GM12878 (cell line): ENCODE results near the gene GIGYF2. TPM values are rescaled to one million over a fixed set of nuclear protein-coding genes. Genes with fewer than 3 reads are reported as not detected.

ENCODE experiments used
- ATAC-seq: fragments of 200-7000 bp; cut with Tn5 transposase; 3 replicates; pipeline ENCODE4 v1.9.1; 2020; ENCODE audit warnings: mild to moderate bottlenecking, moderate library complexity
- BruUV-seq: library from RNA; stranded (reverse); fragments of 400-500 nt; replicated peaks from 2 replicates; lab custom pipeline; 2021; lab: Mats Ljungman, UMichigan
- CTCF ChIA-PET: fragments of 300-600 bp; sonication (Branson Sonifier 250); formaldehyde crosslinking; extraction: SDS; loops from one replicate; lab custom pipeline; 2021; ENCODE audit warnings: inconsistent platforms; lab: Yijun Ruan, JAX
- POLR2A ChIA-PET: fragments of 350-600 bp; formaldehyde crosslinking; extraction: SDS; loops from one replicate; lab custom pipeline; 2021; ENCODE audit warnings: inconsistent platforms; lab: Charles Lee
- RAD21 ChIA-PET: fragments of 300-600 bp; sonication (Branson Sonifier 250); formaldehyde crosslinking; loops from one replicate; lab custom pipeline; 2023; ENCODE audit warnings: antibody characterized with exemption; ENCODE audit not compliant: unreplicated experiment; lab: Charles Lee
- SMC1A ChIA-PET: fragments of 300-600 bp; sonication (Branson Sonifier 250); formaldehyde crosslinking; loops from one replicate; lab custom pipeline; 2023; ENCODE audit not compliant: unreplicated experiment, uncharacterized antibody; lab: Charles Lee
- DNase-seq: peaks from one replicate; pipeline ENCODE4 v3.0.0-alpha.2; 2011; ENCODE audit warnings: low read depth, low spot score
- FAIRE-seq: peaks from 3 replicates; lab custom pipeline; 2011; peaks lifted over from hg19 to GRCh38; lab: Jason Lieb, UNC
- H2AFZ ChIP-seq: 2 replicates; pipeline ENCODE4 v1.6.0; 2011; ENCODE audit warnings: low read depth, low read length, control low read depth; ENCODE audit not compliant: control insufficient read depth
- H3K27ac ChIP-seq: 2 replicates; pipeline ENCODE4 v1.5.1; 2011; ENCODE audit warnings: control low read depth; ENCODE audit not compliant: control insufficient read depth, insufficient read depth
- H3K27me3 ChIP-seq, 2 experiments: replicated peaks in 1 of 2; 2 replicates each; pipeline versions ENCODE4 v1.6.0 to v1.6.1; 2011; ENCODE audit warnings: low read length in 1 of 2; ENCODE audit not compliant: control insufficient read depth in 2 of 2, insufficient read depth in 2 of 2
- H3K36me3 ChIP-seq, 2 experiments: 2 replicates each; pipeline ENCODE4 v1.5.1; 2011; ENCODE audit warnings: low read length in 1 of 2; ENCODE audit not compliant: control insufficient read depth in 2 of 2, insufficient read depth in 2 of 2
- H3K4me1 ChIP-seq: 2 replicates; pipeline ENCODE4 v1.6.1; 2011; ENCODE audit warnings: mild to moderate bottlenecking, low read length, moderate library complexity, mixed read lengths; ENCODE audit not compliant: control insufficient read depth, insufficient read depth
- H3K4me2 ChIP-seq: 2 replicates; pipeline ENCODE4 v1.6.0; 2011; ENCODE audit warnings: control low read depth; ENCODE audit not compliant: control insufficient read depth, insufficient read depth
- H3K4me3 ChIP-seq: fragments of 200-600 bp; sonication (generic); 2 replicates; pipeline ENCODE4 v1.5.1; 2016
- H3K79me2 ChIP-seq: 2 replicates; pipeline ENCODE4 v1.6.0; 2011; ENCODE audit warnings: low read length; ENCODE audit not compliant: control insufficient read depth, insufficient read depth
- H3K9ac ChIP-seq: 2 replicates; pipeline ENCODE4 v1.8.0; 2011; ENCODE audit warnings: low read length, control low read depth, mixed read lengths; ENCODE audit not compliant: control insufficient read depth, insufficient read depth
- H3K9me3 ChIP-seq: replicated peaks from 3 replicates; pipeline ENCODE4 v1.5.1; 2011; ENCODE audit warnings: mild to moderate bottlenecking, low read length; ENCODE audit not compliant: control insufficient read depth, insufficient read depth
- H4K20me1 ChIP-seq: 2 replicates; pipeline ENCODE4 v1.6.0; 2011; ENCODE audit not compliant: control insufficient read depth, insufficient read depth
- BHLHE40 ChIP-seq, 2 experiments: fragments of 450-650 bp in 1 of 2; IDR thresholded peaks; 2 replicates each; pipeline ENCODE4 v1.6.1; 2011 to 2017; ENCODE audit warnings: low read depth in 2 of 2, borderline replicate concordance in 1 of 2, improper control_type of control experiment in 1 of 2, low read length in 1 of 2, mild to moderate bottlenecking in 1 of 2
- BMI1 ChIP-seq: fragments of 450-650 bp; IDR thresholded peaks from 2 replicates; pipeline ENCODE4 v1.6.1; 2016; ENCODE audit warnings: mild to moderate bottlenecking, moderate library complexity, borderline replicate concordance
- DPF2 ChIP-seq: fragments of 450-650 bp; IDR thresholded peaks from 2 replicates; pipeline ENCODE4 v1.6.1; 2017; ENCODE audit warnings: mild to moderate bottlenecking
- IKZF2 ChIP-seq, 2 experiments: fragments of 450-650 bp; IDR thresholded peaks; 2 replicates each; pipeline ENCODE4 v1.6.1; 2017; ENCODE audit warnings: mild to moderate bottlenecking in 2 of 2, moderate library complexity in 2 of 2
- SUPT20H ChIP-seq: IDR thresholded peaks from 2 replicates; pipeline ENCODE4 v1.6.1; 2011; ENCODE audit warnings: low read depth, mild to moderate bottlenecking, low read length, moderate library complexity, borderline replicate concordance; ENCODE audit not compliant: control insufficient read depth
- WRNIP1 ChIP-seq: IDR thresholded peaks from 2 replicates; pipeline ENCODE4 v1.6.1; 2011; ENCODE audit warnings: low read depth, low read length, improper control_type of control experiment, borderline replicate concordance
- WGBS: methylation state at CpG from one replicate; pipeline ENCODE4 v1.1.6; 2016; ENCODE audit warnings: low lambda C conversion rate; ENCODE audit not compliant: insufficient replicate concordance, insufficient coverage; ENCODE audit errors: missing lambda C conversion rate; 5-methylcytosine and 5-hydroxymethylcytosine counted together
- in situ Hi-C: fragments of 300-500 bp; cut with MboI; formaldehyde crosslinking; loops from 9 replicates; pipeline ENCODE4 v1.14.3; 2018; ENCODE audit warnings: mixed read lengths
- intact Hi-C: fragments of 100-400 bp; cut with micrococcal nuclease; formaldehyde crosslinking; loops from one replicate; pipeline ENCODE4 v1.14.2; 2022; ENCODE audit not compliant: unreplicated experiment
- polyA plus RNA-seq, 11 experiments: library from polyadenylated mRNA; depleted of rRNA in 4 of 11; unstranded in 6 of 11; stranded (reverse) in 5 of 11; fragments of >200 nt; fragmentation: Nextera tagmentation in 4 of 11; fragmentation: Illumina TruSeq in 1 of 11; extraction: Ambion mirVana in 4 of 11; extraction: Trizol in 1 of 11; gene quantifications; 1 replicate in 1 of 11; 2 replicates in 10 of 11; pipeline versions ENCODE4 v1.2.1 to v1.2.3, GENCODE V29; 2011 to 2016; ENCODE audit warnings: inconsistent platforms in 2 of 11, missing spikeins in 2 of 11, low read depth in 1 of 11
- total RNA-seq, 4 experiments: library from RNA; depleted of rRNA in 3 of 4; stranded (reverse); fragments of >200 nt in 3 of 4; fragmentation: Illumina TruSeq in 1 of 4; extraction: Trizol in 1 of 4; gene quantifications; 2 replicates each; pipeline versions ENCODE4 v1.2.1 to v1.2.3, GENCODE V29; 2013 to 2021
- TF ChIP-seq, protein P1 (sequence below): fragments of 450-650 bp; IDR thresholded peaks from 2 replicates; pipeline ENCODE4 v1.6.1; 2017; ENCODE audit warnings: borderline replicate concordance
- TF ChIP-seq, protein P2 (sequence below): IDR thresholded peaks from 2 replicates; pipeline ENCODE4 v1.6.1; 2012; ENCODE audit warnings: improper control_type of control experiment, low read depth, low read length; ENCODE audit not compliant: insufficient replicate concordance
- TF ChIP-seq, protein P3 (sequence below): fragments of 450-650 bp; formaldehyde crosslinking; IDR thresholded peaks from 2 replicates; pipeline ENCODE4 v1.4.0; 2020; ENCODE audit warnings: mild to moderate bottlenecking, moderate library complexity
- TF ChIP-seq, protein P4 (sequence below): fragments of 450-650 bp; IDR thresholded peaks from 2 replicates; pipeline ENCODE4 v1.6.1; 2016; ENCODE audit warnings: mild to moderate bottlenecking

GIGYF2 gene
- total and polyA plus RNA-seq, 10 of the 15 experiments (the other 5 are each of a cell fraction or from before 2014, with no cell fraction given) = 12.2 to 47.2 (median 39.0) TPM

DNA sequence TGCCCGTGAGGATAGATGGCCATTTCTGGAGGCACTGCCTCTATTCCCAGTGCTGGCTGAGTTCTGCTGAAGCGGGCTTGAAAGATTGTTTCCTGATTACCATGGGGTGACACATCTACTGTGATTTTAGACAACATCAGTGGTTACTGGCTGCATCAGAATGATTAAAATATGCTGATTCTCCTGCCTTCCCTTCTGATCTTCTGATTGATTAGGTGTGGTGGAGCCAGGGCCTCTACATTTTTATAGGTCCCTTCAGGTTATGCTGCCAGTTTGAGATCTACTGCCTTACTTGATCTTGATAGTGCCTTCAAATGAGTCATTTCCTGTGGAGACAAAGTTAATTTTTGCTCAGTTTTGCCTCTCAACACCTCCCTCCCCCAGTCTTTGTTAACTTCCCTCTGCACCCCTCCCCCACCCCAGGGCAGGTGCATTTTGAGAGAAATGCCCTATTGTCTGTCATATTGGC, 141.3 kb downstream of the GIGYF2 start:
- peak overlapping the region; percentile 34; the same call in 1 of the 2 replicates for H3K9ac ChIP-seq
- FAIRE-seq (peak; percentile 95), DNase-seq (peak; percentile 59), ATAC-seq (peak; percentile 98)
- peaks cover 15% of the 10 kb centered on the region for H3K4me1 ChIP-seq
- BruUV-seq = no TSS peak
- 2% methylated on average over 2 of the region's 2 CpGs for WGBS
- peak overlapping the region; percentile 60; the same call in 1 of the 2 replicates for H3K4me2 ChIP-seq
- ChIA-PET POLR2A (interaction anchor here (0.7 kb wide), 1 partner anchor 63 kb away, joined by 3 read pairs; no protein-coding TSS in a partner anchor), CTCF (interaction anchor here (0.6 to 1.8 kb wide), 2 partner anchors 29 to 77 kb away, joined by 3 to 5 read pairs; no protein-coding TSS in a partner anchor), SMC1A (interaction anchor here (1.1 kb wide), 1 partner anchor 19 kb away, joined by 4 read pairs; no protein-coding TSS in a partner anchor), RAD21 (no interaction called here)
- H3K79me2 ChIP-seq = no peaks in the 10 kb centered on the region; the same call in 1 of the 2 replicates
- no peaks in the 10 kb centered on the region for H3K27me3 ChIP-seq
- H3K4me3 ChIP-seq = no peak overlapping the region
- intact Hi-C loops (no loop called here), in situ Hi-C loops (no loop called here)
- 0 out of 2 replicates have a peak overlapping the region, but pooled peaks have one; percentile 12 for H2AFZ ChIP-seq
- no peaks in the 10 kb centered on the region for H4K20me1 ChIP-seq
- no peaks in the 10 kb centered on the region for H3K9me3 ChIP-seq
- peaks cover 10 to 27% of the 10 kb centered on the region in 2 experiments for H3K36me3 ChIP-seq
- H3K27ac ChIP-seq = peak overlapping the region; percentile 83
- TF ChIP-seq, protein P1, sequence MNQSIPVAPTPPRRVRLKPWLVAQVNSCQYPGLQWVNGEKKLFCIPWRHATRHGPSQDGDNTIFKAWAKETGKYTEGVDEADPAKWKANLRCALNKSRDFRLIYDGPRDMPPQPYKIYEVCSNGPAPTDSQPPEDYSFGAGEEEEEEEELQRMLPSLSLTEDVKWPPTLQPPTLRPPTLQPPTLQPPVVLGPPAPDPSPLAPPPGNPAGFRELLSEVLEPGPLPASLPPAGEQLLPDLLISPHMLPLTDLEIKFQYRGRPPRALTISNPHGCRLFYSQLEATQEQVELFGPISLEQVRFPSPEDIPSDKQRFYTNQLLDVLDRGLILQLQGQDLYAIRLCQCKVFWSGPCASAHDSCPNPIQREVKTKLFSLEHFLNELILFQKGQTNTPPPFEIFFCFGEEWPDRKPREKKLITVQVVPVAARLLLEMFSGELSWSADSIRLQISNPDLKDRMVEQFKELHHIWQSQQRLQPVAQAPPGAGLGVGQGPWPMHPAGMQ = no peak
- TF ChIP-seq WRNIP1 (no peak), BMI1 (0 out of 2 replicates have a peak, but pooled peaks have one; percentile 34), SUPT20H (no peak), IKZF2 (IDR thresholded peaks at IDR 0.05) (0 out of 4 replicates have a peak, but pooled peaks of 1 of the 2 experiments have one; percentile 10), BHLHE40 (IDR thresholded peaks at IDR 0.05; ENCODE audit: borderline replicate concordance in 1 of 2, low read depth in 2 of 2, low read length in 1 of 2) (peak in 1 of 2 experiments; percentile 30; a peak in 1 of 4 replicates), DPF2 (0 out of 2 replicates have a peak, but pooled peaks have one; percentile 26)
- TF ChIP-seq, protein P2, sequence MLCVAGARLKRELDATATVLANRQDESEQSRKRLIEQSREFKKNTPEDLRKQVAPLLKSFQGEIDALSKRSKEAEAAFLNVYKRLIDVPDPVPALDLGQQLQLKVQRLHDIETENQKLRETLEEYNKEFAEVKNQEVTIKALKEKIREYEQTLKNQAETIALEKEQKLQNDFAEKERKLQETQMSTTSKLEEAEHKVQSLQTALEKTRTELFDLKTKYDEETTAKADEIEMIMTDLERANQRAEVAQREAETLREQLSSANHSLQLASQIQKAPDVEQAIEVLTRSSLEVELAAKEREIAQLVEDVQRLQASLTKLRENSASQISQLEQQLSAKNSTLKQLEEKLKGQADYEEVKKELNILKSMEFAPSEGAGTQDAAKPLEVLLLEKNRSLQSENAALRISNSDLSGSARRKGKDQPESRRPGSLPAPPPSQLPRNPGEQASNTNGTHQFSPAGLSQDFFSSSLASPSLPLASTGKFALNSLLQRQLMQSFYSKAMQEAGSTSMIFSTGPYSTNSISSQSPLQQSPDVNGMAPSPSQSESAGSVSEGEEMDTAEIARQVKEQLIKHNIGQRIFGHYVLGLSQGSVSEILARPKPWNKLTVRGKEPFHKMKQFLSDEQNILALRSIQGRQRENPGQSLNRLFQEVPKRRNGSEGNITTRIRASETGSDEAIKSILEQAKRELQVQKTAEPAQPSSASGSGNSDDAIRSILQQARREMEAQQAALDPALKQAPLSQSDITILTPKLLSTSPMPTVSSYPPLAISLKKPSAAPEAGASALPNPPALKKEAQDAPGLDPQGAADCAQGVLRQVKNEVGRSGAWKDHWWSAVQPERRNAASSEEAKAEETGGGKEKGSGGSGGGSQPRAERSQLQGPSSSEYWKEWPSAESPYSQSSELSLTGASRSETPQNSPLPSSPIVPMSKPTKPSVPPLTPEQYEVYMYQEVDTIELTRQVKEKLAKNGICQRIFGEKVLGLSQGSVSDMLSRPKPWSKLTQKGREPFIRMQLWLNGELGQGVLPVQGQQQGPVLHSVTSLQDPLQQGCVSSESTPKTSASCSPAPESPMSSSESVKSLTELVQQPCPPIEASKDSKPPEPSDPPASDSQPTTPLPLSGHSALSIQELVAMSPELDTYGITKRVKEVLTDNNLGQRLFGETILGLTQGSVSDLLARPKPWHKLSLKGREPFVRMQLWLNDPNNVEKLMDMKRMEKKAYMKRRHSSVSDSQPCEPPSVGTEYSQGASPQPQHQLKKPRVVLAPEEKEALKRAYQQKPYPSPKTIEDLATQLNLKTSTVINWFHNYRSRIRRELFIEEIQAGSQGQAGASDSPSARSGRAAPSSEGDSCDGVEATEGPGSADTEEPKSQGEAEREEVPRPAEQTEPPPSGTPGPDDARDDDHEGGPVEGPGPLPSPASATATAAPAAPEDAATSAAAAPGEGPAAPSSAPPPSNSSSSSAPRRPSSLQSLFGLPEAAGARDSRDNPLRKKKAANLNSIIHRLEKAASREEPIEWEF = no peak
- TF ChIP-seq, protein P3, sequence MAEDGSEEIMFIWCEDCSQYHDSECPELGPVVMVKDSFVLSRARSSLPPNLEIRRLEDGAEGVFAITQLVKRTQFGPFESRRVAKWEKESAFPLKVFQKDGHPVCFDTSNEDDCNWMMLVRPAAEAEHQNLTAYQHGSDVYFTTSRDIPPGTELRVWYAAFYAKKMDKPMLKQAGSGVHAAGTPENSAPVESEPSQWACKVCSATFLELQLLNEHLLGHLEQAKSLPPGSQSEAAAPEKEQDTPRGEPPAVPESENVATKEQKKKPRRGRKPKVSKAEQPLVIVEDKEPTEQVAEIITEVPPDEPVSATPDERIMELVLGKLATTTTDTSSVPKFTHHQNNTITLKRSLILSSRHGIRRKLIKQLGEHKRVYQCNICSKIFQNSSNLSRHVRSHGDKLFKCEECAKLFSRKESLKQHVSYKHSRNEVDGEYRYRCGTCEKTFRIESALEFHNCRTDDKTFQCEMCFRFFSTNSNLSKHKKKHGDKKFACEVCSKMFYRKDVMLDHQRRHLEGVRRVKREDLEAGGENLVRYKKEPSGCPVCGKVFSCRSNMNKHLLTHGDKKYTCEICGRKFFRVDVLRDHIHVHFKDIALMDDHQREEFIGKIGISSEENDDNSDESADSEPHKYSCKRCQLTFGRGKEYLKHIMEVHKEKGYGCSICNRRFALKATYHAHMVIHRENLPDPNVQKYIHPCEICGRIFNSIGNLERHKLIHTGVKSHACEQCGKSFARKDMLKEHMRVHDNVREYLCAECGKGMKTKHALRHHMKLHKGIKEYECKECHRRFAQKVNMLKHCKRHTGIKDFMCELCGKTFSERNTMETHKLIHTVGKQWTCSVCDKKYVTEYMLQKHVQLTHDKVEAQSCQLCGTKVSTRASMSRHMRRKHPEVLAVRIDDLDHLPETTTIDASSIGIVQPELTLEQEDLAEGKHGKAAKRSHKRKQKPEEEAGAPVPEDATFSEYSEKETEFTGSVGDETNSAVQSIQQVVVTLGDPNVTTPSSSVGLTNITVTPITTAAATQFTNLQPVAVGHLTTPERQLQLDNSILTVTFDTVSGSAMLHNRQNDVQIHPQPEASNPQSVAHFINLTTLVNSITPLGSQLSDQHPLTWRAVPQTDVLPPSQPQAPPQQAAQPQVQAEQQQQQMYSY = no peak
- TF ChIP-seq, protein P4, sequence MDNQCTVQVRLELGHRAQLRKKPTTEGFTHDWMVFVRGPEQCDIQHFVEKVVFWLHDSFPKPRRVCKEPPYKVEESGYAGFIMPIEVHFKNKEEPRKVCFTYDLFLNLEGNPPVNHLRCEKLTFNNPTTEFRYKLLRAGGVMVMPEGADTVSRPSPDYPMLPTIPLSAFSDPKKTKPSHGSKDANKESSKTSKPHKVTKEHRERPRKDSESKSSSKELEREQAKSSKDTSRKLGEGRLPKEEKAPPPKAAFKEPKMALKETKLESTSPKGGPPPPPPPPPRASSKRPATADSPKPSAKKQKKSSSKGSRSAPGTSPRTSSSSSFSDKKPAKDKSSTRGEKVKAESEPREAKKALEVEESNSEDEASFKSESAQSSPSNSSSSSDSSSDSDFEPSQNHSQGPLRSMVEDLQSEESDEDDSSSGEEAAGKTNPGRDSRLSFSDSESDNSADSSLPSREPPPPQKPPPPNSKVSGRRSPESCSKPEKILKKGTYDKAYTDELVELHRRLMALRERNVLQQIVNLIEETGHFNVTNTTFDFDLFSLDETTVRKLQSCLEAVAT = peak; percentile 63
